ENCODE data around the gene SLC9A9.

GRCh38 chr3:143252931-143253330 lies 595.3 kb downstream of the SLC9A9 start:
- TF ChIP-seq, protein P1, sequence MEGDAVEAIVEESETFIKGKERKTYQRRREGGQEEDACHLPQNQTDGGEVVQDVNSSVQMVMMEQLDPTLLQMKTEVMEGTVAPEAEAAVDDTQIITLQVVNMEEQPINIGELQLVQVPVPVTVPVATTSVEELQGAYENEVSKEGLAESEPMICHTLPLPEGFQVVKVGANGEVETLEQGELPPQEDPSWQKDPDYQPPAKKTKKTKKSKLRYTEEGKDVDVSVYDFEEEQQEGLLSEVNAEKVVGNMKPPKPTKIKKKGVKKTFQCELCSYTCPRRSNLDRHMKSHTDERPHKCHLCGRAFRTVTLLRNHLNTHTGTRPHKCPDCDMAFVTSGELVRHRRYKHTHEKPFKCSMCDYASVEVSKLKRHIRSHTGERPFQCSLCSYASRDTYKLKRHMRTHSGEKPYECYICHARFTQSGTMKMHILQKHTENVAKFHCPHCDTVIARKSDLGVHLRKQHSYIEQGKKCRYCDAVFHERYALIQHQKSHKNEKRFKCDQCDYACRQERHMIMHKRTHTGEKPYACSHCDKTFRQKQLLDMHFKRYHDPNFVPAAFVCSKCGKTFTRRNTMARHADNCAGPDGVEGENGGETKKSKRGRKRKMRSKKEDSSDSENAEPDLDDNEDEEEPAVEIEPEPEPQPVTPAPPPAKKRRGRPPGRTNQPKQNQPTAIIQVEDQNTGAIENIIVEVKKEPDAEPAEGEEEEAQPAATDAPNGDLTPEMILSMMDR (IDR thresholded peaks at IDR 0.05), result no peak
- no peak for TF ChIP-seq EP300 (IDR thresholded peaks at IDR 0.05)
